HG02870 (cell line): ENCODE results near the gene APOC1.
"Not testable (repeated sequence)": the region's sequence is repeated elsewhere in the genome, so short reads cannot be mapped to it uniquely, and the experiment has no call there.

ENCODE experiments used
- ATAC-seq: cut with Tn5 transposase; IDR thresholded peaks from one replicate; pipeline ENCODE4 v1.9.1; 2021; ENCODE audit warnings: mild to moderate bottlenecking, moderate library complexity; ENCODE audit not compliant: unreplicated experiment

The APOC1 gene

GRCh38 chr19:44912854-44913253 is 1.6 kb upstream of the APOC1 start:
- ATAC-seq: no peak

DNA sequence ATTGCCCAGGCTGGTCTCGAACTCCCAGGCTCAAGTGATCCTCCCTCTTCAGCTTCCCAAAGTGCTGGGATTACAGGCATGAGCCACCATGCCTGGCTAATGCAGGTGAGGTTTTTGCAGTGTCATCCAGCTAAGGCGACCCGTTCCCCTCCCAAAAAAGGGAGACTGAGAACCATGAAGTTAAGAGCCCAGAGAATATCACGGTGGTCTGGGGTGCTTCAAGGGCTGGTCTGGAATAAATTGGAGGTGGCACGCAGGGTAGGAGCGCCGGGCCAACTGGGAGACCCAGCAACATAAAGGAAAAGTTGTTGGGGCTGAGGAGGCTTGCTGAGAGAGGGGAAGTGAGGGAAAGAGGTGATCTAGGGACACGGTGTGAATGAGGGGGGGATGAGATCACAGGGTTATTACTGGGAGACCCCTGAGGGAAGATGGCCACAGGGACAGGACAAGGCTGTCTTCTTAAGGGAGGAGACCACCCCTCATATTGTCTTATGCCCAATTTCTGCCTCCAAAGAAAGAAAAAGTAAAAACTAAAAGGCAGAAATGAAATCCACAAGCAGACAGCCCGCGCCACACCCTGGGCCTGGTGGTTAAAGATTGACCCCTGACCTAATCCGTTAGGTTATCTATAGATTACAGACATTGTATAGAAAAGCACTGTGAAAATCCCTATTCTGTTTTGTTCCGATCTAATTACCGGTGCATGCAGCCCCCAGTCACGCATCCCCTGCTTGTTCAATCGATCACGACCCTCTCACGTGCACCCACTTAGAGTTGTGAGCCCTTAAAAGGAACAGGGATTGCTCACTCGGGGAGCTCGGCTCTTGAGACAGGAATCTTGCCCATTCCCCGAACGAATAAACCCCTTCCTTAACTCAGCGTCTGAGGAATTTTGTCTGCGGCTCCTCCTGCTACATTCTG is 636 bp upstream of the APOC1 start:
- not testable (repeated sequence) for ATAC-seq

GRCh38 chr19:44924243-44924725 is 9.9 kb downstream of the APOC1 start:
- no peak for ATAC-seq

GRCh38 chr19:44925114-44925891 is 10.9 kb downstream of the APOC1 start:
- ATAC-seq: no peak

DNA sequence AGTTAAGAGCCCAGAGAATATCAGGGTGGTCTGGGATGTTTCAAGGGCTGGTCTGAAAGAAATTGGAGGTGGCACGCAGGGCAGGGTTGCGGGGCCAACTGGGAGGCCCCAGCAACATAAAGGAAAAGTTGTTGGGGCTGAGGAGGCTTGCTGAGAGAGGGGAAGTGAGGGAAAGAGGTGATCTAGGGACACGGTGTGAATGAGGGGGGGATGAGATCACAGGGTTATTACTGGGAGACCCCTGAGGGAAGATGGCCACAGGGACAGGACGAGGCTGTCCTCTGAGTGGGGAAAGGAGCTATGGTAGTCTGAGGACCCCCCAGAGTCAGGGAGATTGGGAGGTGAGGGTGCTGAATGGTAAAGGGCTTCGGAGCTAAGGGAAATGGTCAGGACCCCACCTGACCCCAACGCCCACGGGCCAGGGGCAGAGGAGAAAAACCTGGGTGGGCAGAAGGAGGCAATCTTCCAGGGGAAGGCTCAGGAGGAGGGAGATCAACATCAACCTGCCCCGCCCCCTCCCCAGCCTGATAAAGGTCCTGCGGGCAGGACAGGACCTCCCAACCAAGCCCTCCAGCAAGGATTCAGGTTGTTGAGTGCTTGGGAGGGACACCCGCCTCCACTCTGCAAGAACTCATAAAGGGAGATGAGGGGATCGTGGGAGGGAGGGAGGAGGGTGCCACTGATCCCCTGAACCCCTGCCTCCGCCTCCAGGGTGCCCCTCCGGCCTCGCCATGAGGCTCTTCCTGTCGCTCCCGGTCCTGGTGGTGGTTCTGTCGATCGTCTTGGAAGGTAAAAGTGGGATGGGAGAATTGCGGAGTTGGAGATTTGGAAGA is 12.1 kb downstream of the APOC1 start:
- not testable (repeated sequence) for ATAC-seq

DNA sequence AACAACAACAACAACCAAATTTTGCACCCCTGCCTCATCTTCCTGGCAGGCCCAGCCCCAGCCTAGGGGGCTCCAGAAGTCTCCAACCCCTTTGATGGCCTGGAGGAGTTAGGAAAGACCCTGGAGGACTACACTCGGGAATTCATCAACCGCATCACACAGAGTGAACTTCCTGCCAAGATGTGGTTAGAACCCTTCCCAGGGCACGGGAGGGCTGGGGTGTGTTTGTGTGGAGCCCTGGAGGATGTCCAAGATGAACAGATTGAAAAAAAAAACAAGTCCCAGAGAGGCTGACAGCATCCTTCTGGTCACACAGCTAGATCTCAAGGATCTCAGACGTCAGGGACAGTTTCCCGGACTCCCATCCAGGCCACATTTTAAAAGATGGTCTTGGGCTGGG is 13.3 kb downstream of the APOC1 start:
- ATAC-seq: no peak

DNA sequence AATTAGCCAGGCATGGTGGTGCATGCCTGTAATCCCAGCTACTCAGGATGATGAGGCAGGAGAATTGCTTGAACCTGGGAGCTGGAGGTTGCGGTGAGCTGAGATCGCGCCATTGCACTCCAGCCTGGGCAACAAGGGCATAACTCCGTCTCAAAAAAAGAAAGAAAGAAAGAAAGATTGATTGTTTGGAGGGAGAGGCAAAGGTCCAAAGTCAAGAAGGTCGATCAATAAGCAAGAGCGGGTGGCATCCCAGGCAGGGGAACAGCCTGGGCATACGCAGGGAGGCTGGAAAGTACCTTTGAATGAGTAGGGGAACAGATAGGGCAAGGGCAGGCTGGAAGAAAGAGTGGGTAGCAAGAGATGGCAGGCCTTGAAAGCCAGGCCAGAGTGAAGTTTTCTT is 15.7 kb downstream of the APOC1 start:
- no peak for ATAC-seq

DNA sequence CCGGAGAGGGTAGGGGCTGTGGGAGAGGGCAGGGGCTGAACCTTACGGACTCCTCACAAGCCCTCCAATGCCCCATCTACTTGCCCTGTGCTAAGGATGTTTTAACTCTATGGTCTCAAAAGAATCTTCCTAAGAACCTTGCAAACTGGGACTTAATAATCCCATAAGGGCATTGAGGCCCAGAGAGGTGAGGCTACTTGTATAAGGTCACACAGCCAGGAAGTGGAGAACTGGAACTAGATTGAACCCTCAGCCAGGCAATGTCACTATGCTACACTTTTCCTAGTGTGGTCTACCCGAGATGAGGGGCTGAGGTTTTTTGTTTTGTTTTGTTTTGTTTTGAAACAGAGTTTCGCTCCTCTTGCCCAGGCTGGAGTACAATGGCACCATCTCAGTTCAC is 17.1 kb downstream of the APOC1 start:
- ATAC-seq: no peak

GRCh38 chr19:44939668-44940067 is 25.3 kb downstream of the APOC1 start:
- no peak for ATAC-seq

DNA sequence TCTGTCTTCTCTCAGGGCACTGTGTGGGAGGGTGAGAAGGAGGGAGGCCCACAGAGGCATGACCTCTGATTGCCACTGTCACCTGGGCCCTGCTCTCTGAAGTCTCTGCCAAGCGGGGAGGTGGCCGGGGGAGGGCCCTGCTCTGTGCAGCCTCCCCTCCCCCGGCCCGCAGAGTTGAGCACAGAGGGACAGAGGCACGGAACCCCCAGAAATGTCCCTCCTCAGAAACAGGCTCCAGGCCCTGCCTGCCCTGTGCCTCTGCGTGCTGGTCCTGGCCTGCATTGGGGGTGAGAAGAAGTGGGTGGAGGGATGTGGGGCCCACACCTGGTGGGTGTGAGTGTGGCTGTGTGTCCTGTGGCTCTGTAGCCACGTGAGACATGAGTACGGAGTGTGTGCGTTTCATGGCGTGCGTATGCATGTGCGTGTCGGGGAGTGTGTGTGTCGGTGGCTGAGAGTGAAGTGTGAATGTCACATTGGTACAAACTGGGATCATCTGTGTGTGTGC is 27.7 kb downstream of the APOC1 start, which contains the start of gene APOC4:
APOC4 (plus strand) TSS at position 171 of the 505 bp plus-strand sequence; CDS start at position 212, 41 bp downstream.
- no peak for ATAC-seq

GRCh38 chr19:44943801-44944249 is 29.4 kb downstream of the APOC1 start:
- ATAC-seq: peak; percentile 65

GRCh38 chr19:44947041-44947581 is 32.7 kb downstream of the APOC1 start:
- no peak for ATAC-seq

- no peak for ATAC-seq
These were observed 33.8 kb downstream of the APOC1 start for GRCh38 chr19:44948237-44948636.

GRCh38 chr19:44948763-44949374 is 34.5 kb downstream of the APOC1 start:
- ATAC-seq: no peak

GRCh38 chr19:44949550-44949949 is 35.1 kb downstream of the APOC1 start:
- ATAC-seq: no peak

GRCh38 chr19:44951179-44952159 is 37.1 kb downstream of the APOC1 start:
- no peak for ATAC-seq

GRCh38 chr19:44954278-44954648 is 39.9 kb downstream of the APOC1 start:
- no peak for ATAC-seq

DNA sequence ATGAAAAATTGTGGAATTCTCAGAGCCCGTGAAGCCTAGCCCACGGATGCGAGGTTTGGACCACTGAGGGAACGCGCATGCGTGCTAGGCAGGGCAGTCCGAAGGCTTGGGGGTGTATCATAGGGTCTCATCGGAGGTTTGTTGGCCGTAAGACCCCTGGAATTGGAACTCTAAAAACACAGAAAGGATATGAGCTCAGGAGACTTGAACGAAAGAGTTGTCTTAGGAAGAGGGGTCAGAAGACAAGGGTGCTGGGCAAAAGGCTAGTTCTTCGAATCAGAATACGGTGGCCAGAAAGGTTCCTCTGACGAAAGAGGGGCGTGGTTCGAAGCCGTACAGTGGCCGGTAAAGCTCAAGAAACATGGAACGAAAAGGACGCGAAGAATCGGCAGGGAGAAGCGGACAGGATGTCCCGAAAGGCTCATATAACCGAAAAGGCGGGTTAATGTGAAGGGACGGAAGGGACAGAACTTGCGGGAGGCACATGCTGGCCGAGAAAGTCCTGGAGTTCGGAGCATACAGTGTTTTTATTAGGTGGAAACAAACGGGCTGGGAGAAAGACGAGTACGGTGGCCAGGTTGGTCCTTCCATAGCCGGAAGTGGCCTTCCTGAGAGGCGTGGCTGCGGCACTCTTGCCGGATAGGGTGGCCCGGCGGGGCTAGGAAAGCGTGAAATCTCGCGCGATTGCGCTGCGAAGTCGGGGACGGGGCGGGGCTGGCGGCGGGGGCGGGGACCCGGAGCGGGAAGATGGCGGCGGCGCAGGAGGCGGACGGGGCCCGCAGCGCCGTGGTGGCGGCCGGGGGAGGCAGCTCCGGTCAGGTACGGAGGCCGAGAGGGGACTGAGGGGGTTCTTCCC is 40.5 kb downstream of the APOC1 start, which contains the start of gene CLPTM1:
CLPTM1 (plus strand) TSS at position 732 of the 856 bp plus-strand sequence; CDS start at position 748, 16 bp downstream.
- ATAC-seq: peak; percentile 78
